ENCODE data around the gene LSM4.

LSM4 gene

GRCh38 chr19:18301718-18302111 is 21.2 kb downstream of the LSM4 start:
- Mint-ChIP-seq H3K4me1 (peaks cover 56% of the 10 kb centered on the region), H3K36me3 (peaks cover 21% of the 10 kb centered on the region), H3K27me3 (no peaks in the 10 kb centered on the region), H3K9me3 (no peaks in the 10 kb centered on the region), H3K27ac (peak overlapping the region; percentile 70), H3K4me3 (peak overlapping the region; percentile 52)
- DNase-seq: no peak
- CTCF ChIA-PET: interaction anchor here (1.2 to 7.6 kb wide), 3 partner anchors 9 to 21 kb away, joined by 9 to 132 read pairs (median 13); partner anchors contain the start of genes JUND and LSM4

GRCh38 chr19:18300930-18301717 is 21.8 kb downstream of the LSM4 start:
- Mint-ChIP-seq H3K27me3 (no peaks in the 10 kb centered on the region), H3K36me3 (peaks cover 17% of the 10 kb centered on the region), H3K27ac (no peak overlapping the region), H3K4me1 (peaks cover 53% of the 10 kb centered on the region), H3K4me3 (no peak overlapping the region), H3K9me3 (no peaks in the 10 kb centered on the region)
- CTCF ChIA-PET: interaction anchor here (1.2 to 7.6 kb wide), 3 partner anchors 9 to 21 kb away, joined by 9 to 132 read pairs (median 13); partner anchors contain the start of genes JUND and LSM4
- DNase-seq: no peak

GRCh38 chr19:18299654-18300053 is 23.2 kb downstream of the LSM4 start:
- Mint-ChIP-seq H3K27ac (no peak overlapping the region), H3K4me1 (peaks cover 53% of the 10 kb centered on the region), H3K9me3 (no peaks in the 10 kb centered on the region), H3K36me3 (peaks cover 12% of the 10 kb centered on the region), H3K27me3 (no peaks in the 10 kb centered on the region), H3K4me3 (no peak overlapping the region)
- no peak for DNase-seq
- CTCF ChIA-PET: interaction anchor here (7.6 kb wide), 1 partner anchor 19 kb away, joined by 132 read pairs; the partner anchor contains the start of gene JUND

- peaks cover 7% of the 10 kb centered on the region for H3K36me3 Mint-ChIP-seq
- H3K4me3 Mint-ChIP-seq: no peak overlapping the region
- H3K9me3 Mint-ChIP-seq: no peaks in the 10 kb centered on the region
- H3K4me1 Mint-ChIP-seq: peaks cover 60% of the 10 kb centered on the region
- H3K27ac Mint-ChIP-seq: peak overlapping the region; percentile 56
- H3K27me3 Mint-ChIP-seq: no peaks in the 10 kb centered on the region
- CTCF ChIA-PET: interaction anchor here (7.6 kb wide), 1 partner anchor 18 kb away, joined by 132 read pairs; the partner anchor contains the start of gene JUND
- no peak for DNase-seq
Measured at GRCh38 chr19:18298601-18299000, 24.3 kb downstream of the LSM4 start.

- H3K27ac Mint-ChIP-seq: no peak overlapping the region
- peaks cover 63% of the 10 kb centered on the region for H3K4me1 Mint-ChIP-seq
- H3K27me3 Mint-ChIP-seq: no peaks in the 10 kb centered on the region
- no peaks in the 10 kb centered on the region for H3K9me3 Mint-ChIP-seq
- H3K4me3 Mint-ChIP-seq: no peak overlapping the region
- H3K36me3 Mint-ChIP-seq: peaks cover 3% of the 10 kb centered on the region
- DNase-seq: no peak
- CTCF ChIA-PET: interaction anchor here (1.6 kb wide), 1 partner anchor 18 kb away, joined by 5 read pairs; no protein-coding TSS in a partner anchor
Measured at GRCh38 chr19:18297308-18297707, 25.6 kb downstream of the LSM4 start.

- CTCF ChIA-PET: interaction anchor here (6.6 kb wide), 1 partner anchor 15 kb away, joined by 73 read pairs; the partner anchor contains the start of gene JUND
- no peak overlapping the region for H3K27ac Mint-ChIP-seq
- no peaks in the 10 kb centered on the region for H3K27me3 Mint-ChIP-seq
- peaks cover 8% of the 10 kb centered on the region for H3K36me3 Mint-ChIP-seq
- no peak overlapping the region for H3K4me3 Mint-ChIP-seq
- DNase-seq: no peak
- no peaks in the 10 kb centered on the region for H3K9me3 Mint-ChIP-seq
- H3K4me1 Mint-ChIP-seq: peaks cover 70% of the 10 kb centered on the region
Measured at GRCh38 chr19:18295034-18295451, 27.8 kb downstream of the LSM4 start.

- Mint-ChIP-seq H3K27ac (peak overlapping the region; percentile 96), H3K36me3 (peaks cover 8% of the 10 kb centered on the region)
Measured at GRCh38 chr19:18294467-18294864, 28.4 kb downstream of the LSM4 start.

GRCh38 chr19:18293642-18294466 is 29.0 kb downstream of the LSM4 start:
- CTCF ChIA-PET: interaction anchor here (0.7 to 6.6 kb wide), 4 partner anchors 8 to 227 kb away, joined by 3 to 73 read pairs (median 14); partner anchors contain the start of gene JUND
- H3K4me3 Mint-ChIP-seq: peak overlapping the region; percentile 89
- DNase-seq: no peak
- H3K36me3 Mint-ChIP-seq: peaks cover 8% of the 10 kb centered on the region
- H3K4me1 Mint-ChIP-seq: peaks cover 75% of the 10 kb centered on the region
- H3K27me3 Mint-ChIP-seq: no peaks in the 10 kb centered on the region
- no peaks in the 10 kb centered on the region for H3K9me3 Mint-ChIP-seq
- H3K27ac Mint-ChIP-seq: peak overlapping the region; percentile 96

More at GRCh38 chr19:18294467-18294864, 28.4 kb downstream of the LSM4 start:
- H3K9me3 Mint-ChIP-seq: no peaks in the 10 kb centered on the region
- CTCF ChIA-PET: interaction anchor here (6.6 kb wide), 1 partner anchor 15 kb away, joined by 73 read pairs; the partner anchor contains the start of gene JUND
- peak; percentile 95 for DNase-seq
- peaks cover 76% of the 10 kb centered on the region for H3K4me1 Mint-ChIP-seq
- H3K27me3 Mint-ChIP-seq: no peaks in the 10 kb centered on the region
- H3K4me3 Mint-ChIP-seq: peak overlapping the region; percentile 89

GRCh38 chr19:18292810-18293641 is 29.9 kb downstream of the LSM4 start:
- peak; percentile 67 for DNase-seq
- H3K4me1 Mint-ChIP-seq: peaks cover 77% of the 10 kb centered on the region
- CTCF ChIA-PET: interaction anchor here (0.7 to 6.6 kb wide), 7 partner anchors 9 to 228 kb away, joined by 3 to 73 read pairs (median 5); partner anchors contain the start of gene JUND
- H3K27me3 Mint-ChIP-seq: no peaks in the 10 kb centered on the region
- peaks cover 8% of the 10 kb centered on the region for H3K36me3 Mint-ChIP-seq
- peak overlapping the region; percentile 96 for H3K27ac Mint-ChIP-seq
- peak overlapping the region; percentile 89 for H3K4me3 Mint-ChIP-seq
- no peaks in the 10 kb centered on the region for H3K9me3 Mint-ChIP-seq

- peak overlapping the region; percentile 89 for H3K4me3 Mint-ChIP-seq
- CTCF ChIA-PET: interaction anchor here (0.8 to 6.6 kb wide), 7 partner anchors 8 to 35 kb away, joined by 3 to 73 read pairs (median 5); partner anchors contain the start of gene JUND
- no peaks in the 10 kb centered on the region for H3K9me3 Mint-ChIP-seq
- H3K4me1 Mint-ChIP-seq: peaks cover 75% of the 10 kb centered on the region
- DNase-seq: peak; percentile 55
- peak overlapping the region; percentile 96 for H3K27ac Mint-ChIP-seq
- peaks cover 8% of the 10 kb centered on the region for H3K36me3 Mint-ChIP-seq
- no peaks in the 10 kb centered on the region for H3K27me3 Mint-ChIP-seq
Measured at GRCh38 chr19:18292462-18292809, 30.4 kb downstream of the LSM4 start.

GRCh38 chr19:18291590-18292461 is 31.1 kb downstream of the LSM4 start:
- peaks cover 8% of the 10 kb centered on the region for H3K36me3 Mint-ChIP-seq
- peak overlapping the region; percentile 89 for H3K4me3 Mint-ChIP-seq
- DNase-seq: peak; percentile 91
- no peaks in the 10 kb centered on the region for H3K9me3 Mint-ChIP-seq
- H3K27me3 Mint-ChIP-seq: no peaks in the 10 kb centered on the region
- peak overlapping the region; percentile 96 for H3K27ac Mint-ChIP-seq
- peaks cover 77% of the 10 kb centered on the region for H3K4me1 Mint-ChIP-seq
- CTCF ChIA-PET: interaction anchor here (1.2 to 6.6 kb wide), 6 partner anchors 8 to 36 kb away, joined by 4 to 73 read pairs (median 9); partner anchors contain the start of gene JUND

- peak overlapping the region; percentile 96 for H3K27ac Mint-ChIP-seq
- H3K9me3 Mint-ChIP-seq: no peaks in the 10 kb centered on the region
- CTCF ChIA-PET: interaction anchor here (1.3 to 6.6 kb wide), 3 partner anchors 7 to 11 kb away, joined by 4 to 73 read pairs (median 13); partner anchors contain the start of gene JUND
- peak overlapping the region; percentile 89 for H3K4me3 Mint-ChIP-seq
- peak; percentile 50 for DNase-seq
- peaks cover 81% of the 10 kb centered on the region for H3K4me1 Mint-ChIP-seq
- peaks cover 13% of the 10 kb centered on the region for H3K36me3 Mint-ChIP-seq
- no peaks in the 10 kb centered on the region for H3K27me3 Mint-ChIP-seq
Measured at GRCh38 chr19:18291019-18291524, 31.8 kb downstream of the LSM4 start.
